ENCODE data around the gene XAB2.

Gene XAB2

DNA sequence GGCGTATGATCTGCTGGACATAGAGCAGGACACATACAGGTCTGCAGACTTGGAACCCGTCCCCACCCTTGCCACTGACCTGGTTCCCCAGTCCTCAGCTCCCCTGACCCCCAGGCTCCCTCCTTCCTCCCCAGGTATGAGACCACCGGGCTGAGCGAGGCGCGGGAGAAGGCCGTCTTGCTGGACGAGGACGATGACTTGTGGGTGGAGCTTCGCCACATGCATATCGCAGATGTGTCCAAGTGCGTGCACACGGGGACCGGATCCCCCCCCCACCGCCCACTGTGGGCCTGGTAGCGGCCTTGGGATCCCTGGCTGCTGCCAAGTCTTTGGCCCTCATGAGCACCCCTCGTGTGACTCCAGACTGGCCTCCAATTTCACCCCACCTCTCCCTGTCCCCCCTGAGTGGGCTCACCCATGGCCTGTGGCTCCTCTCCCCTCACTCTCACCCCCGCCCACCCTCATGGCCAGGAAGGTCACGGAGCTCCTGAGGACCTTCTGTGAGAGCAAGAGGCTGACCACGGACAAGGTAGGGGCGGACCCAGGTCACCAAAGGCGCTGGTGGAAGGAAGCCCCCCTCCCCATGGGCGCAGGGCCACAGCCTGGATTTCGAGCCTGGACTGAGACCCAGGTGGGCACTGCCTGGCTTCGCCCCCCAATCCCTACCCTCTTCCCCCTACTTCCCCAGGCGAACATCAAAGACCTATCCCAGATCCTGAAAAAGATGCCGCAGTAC, 13.1 kb upstream of the XAB2 start:
- H3K27ac ChIP-seq (ENCODE audit: insufficient read depth, low read depth, low read length, poor library complexity, severe bottlenecking), result no peak overlapping the region
- 94 to 95% methylated on average over 27 of the region's 27 CpGs for WGBS, 2 experiments
- H3K27me3 ChIP-seq (ENCODE audit: control insufficient read depth, insufficient read depth, low read length, poor library complexity, severe bottlenecking), result no peaks in the 10 kb centered on the region
- no peaks in the 10 kb centered on the region for H3K4me1 ChIP-seq (ENCODE audit: control insufficient read depth, insufficient read depth, low read length)
- H3K4me3 ChIP-seq (ENCODE audit: insufficient read depth, low read depth, low read length), result no peak overlapping the region
- no peaks in the 10 kb centered on the region for H3K36me3 ChIP-seq (ENCODE audit: control insufficient read depth, insufficient read depth, low read length)
- H3K9me3 ChIP-seq (ENCODE audit: control insufficient read depth, low read length), result no peaks in the 10 kb centered on the region

GRCh38 chr19:7641290-7642276, 12.2 kb upstream of the XAB2 start:
- WGBS, 2 experiments, result 91% methylated on average over 43 of the region's 43 CpGs
- no peaks in the 10 kb centered on the region for H3K36me3 ChIP-seq (ENCODE audit: control insufficient read depth, insufficient read depth, low read length)
- no peak overlapping the region for H3K27ac ChIP-seq (ENCODE audit: insufficient read depth, low read depth, low read length, poor library complexity, severe bottlenecking)
- peaks cover 4% of the 10 kb centered on the region for H3K27me3 ChIP-seq (ENCODE audit: control insufficient read depth, insufficient read depth, low read length, poor library complexity, severe bottlenecking)
- H3K9me3 ChIP-seq (ENCODE audit: control insufficient read depth, low read length), result no peaks in the 10 kb centered on the region
- H3K4me3 ChIP-seq (ENCODE audit: insufficient read depth, low read depth, low read length), result no peak overlapping the region
- H3K4me1 ChIP-seq (ENCODE audit: control insufficient read depth, insufficient read depth, low read length), result no peaks in the 10 kb centered on the region

GRCh38 chr19:7640803-7641202, 11.5 kb upstream of the XAB2 start:
- Histone ChIP-seq H3K27ac (ENCODE audit: insufficient read depth, low read depth, low read length, poor library complexity, severe bottlenecking) (no peak overlapping the region), H3K4me3 (ENCODE audit: insufficient read depth, low read depth, low read length) (no peak overlapping the region), H3K4me1 (ENCODE audit: control insufficient read depth, insufficient read depth, low read length) (no peaks in the 10 kb centered on the region), H3K27me3 (ENCODE audit: control insufficient read depth, insufficient read depth, low read length, poor library complexity, severe bottlenecking) (peaks cover 12% of the 10 kb centered on the region), H3K9me3 (ENCODE audit: control insufficient read depth, low read length) (no peaks in the 10 kb centered on the region), H3K36me3 (ENCODE audit: control insufficient read depth, insufficient read depth, low read length) (no peaks in the 10 kb centered on the region)
- WGBS, 2 experiments, result 93 to 95% methylated on average over 11 of the region's 11 CpGs

- no peak overlapping the region for H3K4me3 ChIP-seq (ENCODE audit: insufficient read depth, low read depth, low read length)
- no peaks in the 10 kb centered on the region for H3K36me3 ChIP-seq (ENCODE audit: control insufficient read depth, insufficient read depth, low read length)
- WGBS, 2 experiments, result 92 to 95% methylated on average over 13 of the region's 13 CpGs
Measured at GRCh38 chr19:7639863-7640348, 10.6 kb upstream of the XAB2 start.

GRCh38 chr19:7638802-7639465, 9.6 kb upstream of the XAB2 start:
- 91 to 92% methylated on average over 12 of the region's 12 CpGs for WGBS, 2 experiments
- H3K27ac ChIP-seq (ENCODE audit: insufficient read depth, low read depth, low read length, poor library complexity, severe bottlenecking), result no peak overlapping the region

More at GRCh38 chr19:7639863-7640348, 10.6 kb upstream of the XAB2 start:
- Histone ChIP-seq H3K27ac (ENCODE audit: insufficient read depth, low read depth, low read length, poor library complexity, severe bottlenecking) (no peak overlapping the region), H3K4me1 (ENCODE audit: control insufficient read depth, insufficient read depth, low read length) (no peaks in the 10 kb centered on the region), H3K27me3 (ENCODE audit: control insufficient read depth, insufficient read depth, low read length, poor library complexity, severe bottlenecking) (peaks cover 20% of the 10 kb centered on the region), H3K9me3 (ENCODE audit: control insufficient read depth, low read length) (no peaks in the 10 kb centered on the region)

DNA sequence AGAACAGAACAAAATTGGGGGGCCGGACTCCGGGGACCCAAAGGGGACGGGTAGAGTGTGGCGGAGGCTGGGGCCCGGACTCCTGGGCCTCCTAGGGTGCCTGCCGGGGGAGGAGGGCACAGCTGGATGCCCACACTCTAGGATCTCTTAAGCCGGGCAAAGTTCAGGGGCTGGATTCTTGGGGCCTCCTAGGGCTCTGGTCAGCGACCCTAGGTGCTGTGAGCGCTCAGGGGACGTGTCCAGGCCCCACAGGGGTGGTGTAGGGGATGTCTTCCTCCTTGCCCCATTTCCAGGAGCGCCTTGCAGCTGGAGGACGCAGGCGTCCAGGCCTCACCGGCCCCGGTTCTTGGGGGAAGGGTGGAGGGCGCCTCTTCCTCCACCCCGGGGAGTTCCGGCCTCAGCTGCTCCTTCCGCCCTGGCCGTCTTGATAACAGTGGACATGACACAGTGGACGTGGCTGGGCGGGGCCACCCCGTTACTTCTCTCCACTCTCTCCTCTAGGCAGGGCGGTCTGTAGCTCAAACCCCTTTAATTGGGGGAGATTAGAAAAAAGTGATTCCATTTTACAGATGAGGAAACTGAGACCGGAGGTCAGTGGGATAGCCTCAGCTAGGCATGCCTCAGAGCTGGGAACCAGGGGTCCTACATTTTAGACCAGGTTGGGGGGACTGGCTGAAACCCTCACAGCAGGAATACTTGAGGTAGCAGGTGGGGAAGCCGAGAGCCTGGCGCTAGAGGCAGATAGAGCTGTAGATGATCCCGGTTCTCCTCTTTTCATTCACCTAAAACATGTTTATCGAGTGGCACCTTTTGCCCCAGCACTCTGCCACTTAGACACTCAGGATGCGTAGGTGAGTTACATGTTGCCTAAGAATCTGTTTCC, 8.3 kb upstream of the XAB2 start:
- Histone ChIP-seq H3K4me3 (ENCODE audit: insufficient read depth, low read depth, low read length) (peak overlapping the region; percentile 58), H3K9me3 (ENCODE audit: control insufficient read depth, low read length) (no peaks in the 10 kb centered on the region), H3K27me3 (ENCODE audit: control insufficient read depth, insufficient read depth, low read length, poor library complexity, severe bottlenecking) (peaks cover 25% of the 10 kb centered on the region), H3K36me3 (ENCODE audit: control insufficient read depth, insufficient read depth, low read length) (no peaks in the 10 kb centered on the region), H3K27ac (ENCODE audit: insufficient read depth, low read depth, low read length, poor library complexity, severe bottlenecking) (no peak overlapping the region), H3K4me1 (ENCODE audit: control insufficient read depth, insufficient read depth, low read length) (no peaks in the 10 kb centered on the region)
- 46 to 48% methylated on average over 30 of the region's 30 CpGs for WGBS, 2 experiments

More at GRCh38 chr19:7638802-7639465, 9.6 kb upstream of the XAB2 start:
- Histone ChIP-seq H3K27me3 (ENCODE audit: control insufficient read depth, insufficient read depth, low read length, poor library complexity, severe bottlenecking) (peaks cover 25% of the 10 kb centered on the region), H3K4me3 (ENCODE audit: insufficient read depth, low read depth, low read length) (no peak overlapping the region), H3K4me1 (ENCODE audit: control insufficient read depth, insufficient read depth, low read length) (no peaks in the 10 kb centered on the region), H3K9me3 (ENCODE audit: control insufficient read depth, low read length) (no peaks in the 10 kb centered on the region), H3K36me3 (ENCODE audit: control insufficient read depth, insufficient read depth, low read length) (no peaks in the 10 kb centered on the region)

DNA sequence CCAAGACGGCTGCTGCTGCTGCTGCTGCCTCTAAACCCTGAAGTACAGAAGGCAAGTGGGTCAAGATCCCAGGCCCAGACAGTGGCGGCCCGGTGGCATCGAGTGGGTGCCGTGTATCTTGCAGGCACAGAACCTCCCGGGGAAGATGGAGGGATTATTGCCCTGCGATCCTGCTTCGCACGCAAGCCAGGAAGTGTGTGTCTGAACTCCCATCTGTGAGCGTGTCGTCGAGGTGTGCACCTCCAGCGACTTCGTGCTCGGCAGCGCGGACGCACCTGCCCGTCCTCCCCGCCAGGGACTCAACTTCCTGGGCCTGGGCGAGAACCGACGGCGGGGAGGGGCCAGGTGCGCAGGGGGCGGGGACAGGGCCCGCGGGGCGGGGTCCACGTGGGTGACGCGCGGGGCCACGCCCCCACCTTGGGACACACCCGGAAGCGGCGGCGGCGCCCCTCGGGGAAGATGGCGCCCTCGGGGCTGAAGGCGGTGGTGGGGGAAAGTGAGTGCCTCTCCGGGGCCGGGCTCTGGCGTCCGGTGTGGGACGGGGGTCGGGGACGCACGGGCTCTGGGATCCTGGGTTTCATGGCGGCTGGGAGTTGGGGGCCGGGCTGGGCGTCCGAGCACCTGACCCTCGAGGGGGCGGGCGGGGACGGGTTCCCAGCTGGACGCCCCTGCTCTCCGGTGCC, 7.5 kb upstream of the XAB2 start, which contains the start of gene STXBP2:
Gene STXBP2, plus strand, starts transcription at position 420 of the 683 bp plus-strand sequence. Its CDS starts 40 bp downstream, at position 460.
- Histone ChIP-seq H3K4me3 (ENCODE audit: insufficient read depth, low read depth, low read length) (peak within 1 kb of the TSS; percentile 58), H3K4me1 (ENCODE audit: control insufficient read depth, insufficient read depth, low read length) (no peaks in the 10 kb centered on the region), H3K27ac (ENCODE audit: insufficient read depth, low read depth, low read length, poor library complexity, severe bottlenecking) (no peak within 1 kb of the TSS), H3K9me3 (ENCODE audit: control insufficient read depth, low read length) (no peaks in the 10 kb centered on the region), H3K36me3 (ENCODE audit: control insufficient read depth, insufficient read depth, low read length) (no peaks in the 10 kb centered on the region), H3K27me3 (ENCODE audit: control insufficient read depth, insufficient read depth, low read length, poor library complexity, severe bottlenecking) (peaks cover 25% of the 10 kb centered on the region)
- WGBS, 2 experiments, result 10% methylated on average over 61 of the region's 61 CpGs

- H3K4me1 ChIP-seq (ENCODE audit: control insufficient read depth, insufficient read depth, low read length), result no peaks in the 10 kb centered on the region
- 76% methylated on average over 16 of the region's 16 CpGs for WGBS, 2 experiments
- no peaks in the 10 kb centered on the region for H3K36me3 ChIP-seq (ENCODE audit: control insufficient read depth, insufficient read depth, low read length)
- no peaks in the 10 kb centered on the region for H3K9me3 ChIP-seq (ENCODE audit: control insufficient read depth, low read length)
- peaks cover 25% of the 10 kb centered on the region for H3K27me3 ChIP-seq (ENCODE audit: control insufficient read depth, insufficient read depth, low read length, poor library complexity, severe bottlenecking)
- H3K27ac ChIP-seq (ENCODE audit: insufficient read depth, low read depth, low read length, poor library complexity, severe bottlenecking), result no peak overlapping the region
- peak overlapping the region; percentile 58 for H3K4me3 ChIP-seq (ENCODE audit: insufficient read depth, low read depth, low read length)
Measured at GRCh38 chr19:7636317-7636690, 7.0 kb upstream of the XAB2 start.

DNA sequence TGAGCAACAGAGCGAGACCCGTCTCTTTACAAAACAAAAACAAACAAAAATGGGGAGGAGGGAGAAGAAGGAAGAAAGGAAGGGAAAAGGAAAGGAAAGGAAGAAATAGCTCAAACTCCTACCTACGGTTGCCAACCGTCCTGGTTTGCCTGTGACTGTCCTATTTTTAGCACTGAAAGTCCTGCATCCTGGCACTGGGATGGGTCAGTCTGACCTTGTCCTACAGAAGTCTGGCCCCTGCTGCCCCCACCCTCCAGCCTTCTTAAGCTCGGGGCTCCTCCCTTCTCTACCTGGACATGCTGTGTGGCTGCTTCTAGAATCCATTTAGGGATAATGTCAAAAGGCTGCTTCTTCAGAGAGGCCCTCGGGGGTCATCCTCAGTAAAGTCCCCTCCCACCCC, 6.3 kb upstream of the XAB2 start:
- peaks cover 4% of the 10 kb centered on the region for H3K4me1 ChIP-seq (ENCODE audit: control insufficient read depth, insufficient read depth, low read length)
- H3K4me3 ChIP-seq (ENCODE audit: insufficient read depth, low read depth, low read length), result no peak overlapping the region
- no peaks in the 10 kb centered on the region for H3K9me3 ChIP-seq (ENCODE audit: control insufficient read depth, low read length)
- WGBS, 2 experiments, result 67 to 73% methylated on average over 4 to 6 of the region's 6 CpGs
- no peak overlapping the region for H3K27ac ChIP-seq (ENCODE audit: insufficient read depth, low read depth, low read length, poor library complexity, severe bottlenecking)
- H3K36me3 ChIP-seq (ENCODE audit: control insufficient read depth, insufficient read depth, low read length), result no peaks in the 10 kb centered on the region
- peaks cover 25% of the 10 kb centered on the region for H3K27me3 ChIP-seq (ENCODE audit: control insufficient read depth, insufficient read depth, low read length, poor library complexity, severe bottlenecking)
